Tibial nerve (tissue), 4 donors: ENCODE measurements around the gene LRIT1. TPM values are rescaled to one million over a fixed set of nuclear protein-coding genes. Genes with fewer than 3 reads are reported as not detected.
"Not testable (repeated sequence)": the region's sequence is repeated elsewhere in the genome, so short reads cannot be mapped to it uniquely, and the experiment has no call there.

Source experiments
- DNase-seq, 2 donors: peaks; one replicate each; pipeline ENCODE4 v3.0.0-alpha.2; 2019; ENCODE audit warnings: low spot score in 2 of 2
- H3K27ac ChIP-seq, 4 donors: fragments of 200-600 bp; sonication (generic) in 3 of 4; one replicate each; pipeline ENCODE4 v1.5.1; 2017 to 2019; ENCODE audit warnings: mild to moderate bottlenecking in 1 of 4
- H3K27me3 ChIP-seq, 2 donors: fragments of 200-600 bp; sonication (generic) in 1 of 2; one replicate each; pipeline versions ENCODE4 v1.5.1 to v1.6.0; 2017 to 2019
- H3K36me3 ChIP-seq, 3 donors: fragments of 200-600 bp; sonication (generic); one replicate each; pipeline ENCODE4 v1.5.1; 2018 to 2019
- H3K4me1 ChIP-seq, 4 donors: fragments of 200-600 bp; sonication (generic) in 3 of 4; one replicate each; pipeline ENCODE4 v1.5.1; 2017 to 2019
- H3K4me3 ChIP-seq, 4 donors: fragments of 200-600 bp; sonication (generic) in 3 of 4; one replicate each; pipeline ENCODE4 v1.5.1; 2017 to 2019; ENCODE audit warnings: mild to moderate bottlenecking in 1 of 4, moderate library complexity in 1 of 4
- H3K9me3 ChIP-seq, 4 donors: fragments of 200-600 bp; sonication (generic) in 3 of 4; one replicate each; pipeline ENCODE4 v1.5.1; 2017 to 2019
- CTCF ChIP-seq, 5 experiments: fragments of 200-600 bp in 3 of 5; fragments of 450-650 bp in 2 of 5; sonication (generic) in 3 of 5; IDR thresholded peaks; one replicate each; pipeline ENCODE4 v1.5.1; 2016 to 2019; ENCODE audit warnings: antibody characterized with exemption in 5 of 5, mild to moderate bottlenecking in 3 of 5, moderate library complexity in 2 of 5
- EP300 ChIP-seq, 2 donors: sonication (generic); formaldehyde crosslinking; IDR thresholded peaks; one replicate each; pipeline ENCODE4 v1.6.1; 2017; ENCODE audit warnings: antibody characterized with exemption in 2 of 2, mild to moderate bottlenecking in 1 of 2
- POLR2A ChIP-seq, 2 donors: fragments of 450-650 bp; IDR thresholded peaks; one replicate each; pipeline ENCODE4 v1.6.1; 2017; ENCODE audit warnings: antibody characterized with exemption in 2 of 2, mild to moderate bottlenecking in 2 of 2, moderate library complexity in 2 of 2
- WGBS, 2 donors: methylation state at CpG; one replicate each; pipeline ENCODE4 v1.1.5; 2018; 5-methylcytosine and 5-hydroxymethylcytosine counted together
- total RNA-seq, 4 donors: library from RNA; depleted of rRNA; stranded (reverse); fragments of >200 nt; gene quantifications; one replicate each; pipeline ENCODE4 v1.1.0, GENCODE V29; 2016

Gene LRIT1
- total RNA-seq: not detected

- Histone ChIP-seq H3K36me3 (no peaks in the 10 kb centered on the region), H3K4me3 (no peak within 1 kb of the TSS), H3K27ac (no peak within 1 kb of the TSS), H3K4me1 (peaks cover 0 to 27% (median 0%) of the 10 kb centered on the region in 4 donors), H3K9me3 (no peaks in the 10 kb centered on the region), H3K27me3 (peaks cover 0 to 7% of the 10 kb centered on the region in 2 donors)
- no peak for DNase-seq
- WGBS, 2 donors: 83 to 84% methylated on average over 13 of the region's 13 CpGs
- TF ChIP-seq CTCF (IDR thresholded peaks at IDR 0.05): no peak
- no peak for TF ChIP-seq EP300 (IDR thresholded peaks at IDR 0.05)
- no peak for TF ChIP-seq POLR2A (IDR thresholded peaks at IDR 0.05)
Measured at GRCh38 chr10:84241185-84241790, at the start of gene LRIT1. TSS of gene LRIT1 (minus strand) at chr10:84241546. CDS start at chr10:84241439, 107 bp downstream.

GRCh38 chr10:84290235-84290634, 48.9 kb upstream of the LRIT1 start:
- H3K4me1 ChIP-seq: peaks cover 0 to 11% (median 0%) of the 10 kb centered on the region in 4 donors
- WGBS, 2 donors: 74 to 84% methylated on average over 3 of the region's 3 CpGs
- no peak for DNase-seq
- H3K4me3 ChIP-seq: no peak overlapping the region
- H3K9me3 ChIP-seq: no peaks in the 10 kb centered on the region
- H3K36me3 ChIP-seq: no peaks in the 10 kb centered on the region
- TF ChIP-seq CTCF (IDR thresholded peaks at IDR 0.05): no peak
- TF ChIP-seq POLR2A (IDR thresholded peaks at IDR 0.05): no peak
- no peak for TF ChIP-seq EP300 (IDR thresholded peaks at IDR 0.05)
- no peak overlapping the region for H3K27ac ChIP-seq
- no peaks in the 10 kb centered on the region for H3K27me3 ChIP-seq

- WGBS, 2 donors: 64 to 65% methylated on average over 1 of the region's 1 CpG
- DNase-seq: no peak
- Histone ChIP-seq H3K27me3 (no peaks in the 10 kb centered on the region), H3K4me3 (no peak overlapping the region), H3K4me1 (peaks cover 0 to 6% (median 0%) of the 10 kb centered on the region in 4 donors), H3K27ac (no peak overlapping the region), H3K9me3 (no peaks in the 10 kb centered on the region), H3K36me3 (no peaks in the 10 kb centered on the region)
- no peak for TF ChIP-seq CTCF (IDR thresholded peaks at IDR 0.05)
- no peak for TF ChIP-seq EP300 (IDR thresholded peaks at IDR 0.05)
- no peak for TF ChIP-seq POLR2A (IDR thresholded peaks at IDR 0.05)
Measured at GRCh38 chr10:84289521-84290200, 48.3 kb upstream of the LRIT1 start.

- Histone ChIP-seq H3K27ac (no peak overlapping the region), H3K4me3 (no peak overlapping the region), H3K9me3 (no peaks in the 10 kb centered on the region), H3K4me1 (no peaks in the 10 kb centered on the region), H3K27me3 (no peaks in the 10 kb centered on the region), H3K36me3 (no peaks in the 10 kb centered on the region)
- TF ChIP-seq EP300 (IDR thresholded peaks at IDR 0.05): no peak
- TF ChIP-seq POLR2A (IDR thresholded peaks at IDR 0.05): no peak
- no peak for TF ChIP-seq CTCF (IDR thresholded peaks at IDR 0.05)
- WGBS, 2 donors: 91 to 96% methylated on average over 1 of the region's 1 CpG
- DNase-seq: no peak
Measured at GRCh38 chr10:84288151-84288550, 46.8 kb upstream of the LRIT1 start.

- no peaks in the 10 kb centered on the region for H3K9me3 ChIP-seq
- no peaks in the 10 kb centered on the region for H3K27me3 ChIP-seq
- H3K4me1 ChIP-seq: no peaks in the 10 kb centered on the region
- H3K27ac ChIP-seq: no peak overlapping the region
- no peaks in the 10 kb centered on the region for H3K36me3 ChIP-seq
- no peak for DNase-seq
- no peak for TF ChIP-seq EP300 (IDR thresholded peaks at IDR 0.05)
- TF ChIP-seq CTCF (IDR thresholded peaks at IDR 0.05): no peak
- TF ChIP-seq POLR2A (IDR thresholded peaks at IDR 0.05): no peak
- H3K4me3 ChIP-seq: no peak overlapping the region
Measured at GRCh38 chr10:84286695-84287094, 45.3 kb upstream of the LRIT1 start.

- not testable (repeated sequence) for H3K36me3 ChIP-seq, H3K4me1 ChIP-seq, H3K27me3 ChIP-seq, H3K27ac ChIP-seq, H3K4me3 ChIP-seq, DNase-seq, H3K9me3 ChIP-seq
- WGBS, 2 donors: 71 to 74% methylated on average over 29 to 30 of the region's 31 CpGs
Measured at GRCh38 chr10:84279876-84280475, 38.6 kb upstream of the LRIT1 start.
